Ishikawa (cell line): Measurements from ENCODE around the gene TMOD3.

ENCODE experiments used
- CEBPB ChIP-seq: IDR thresholded peaks from 2 replicates; pipeline ENCODE4 v1.6.1; 2012
- EP300 ChIP-seq: IDR thresholded peaks from 2 replicates; pipeline ENCODE4 v1.6.1; 2012; ENCODE audit warnings: borderline replicate concordance
- FOXM1 ChIP-seq: IDR thresholded peaks from 2 replicates; pipeline ENCODE4 v1.6.1; 2012; ENCODE audit warnings: low read depth, borderline replicate concordance
- NFIC ChIP-seq: IDR thresholded peaks from 2 replicates; pipeline ENCODE4 v1.6.1; 2012
- RAD21 ChIP-seq: IDR thresholded peaks from 2 replicates; pipeline ENCODE4 v1.6.1; 2012; ENCODE audit warnings: low read depth
- REST ChIP-seq: IDR thresholded peaks from 2 replicates; pipeline ENCODE4 v1.6.1; 2012; ENCODE audit warnings: low read depth, mild to moderate bottlenecking
- TAF1 ChIP-seq: IDR thresholded peaks from 2 replicates; pipeline ENCODE4 v1.6.1; 2012; ENCODE audit warnings: low read depth, mild to moderate bottlenecking
- YY1 ChIP-seq: IDR thresholded peaks from 2 replicates; pipeline ENCODE4 v1.6.1; 2012; ENCODE audit warnings: low read depth
- TF ChIP-seq, protein P1 (sequence below): IDR thresholded peaks from 2 replicates; pipeline ENCODE4 v1.6.1; 2012

DNA sequence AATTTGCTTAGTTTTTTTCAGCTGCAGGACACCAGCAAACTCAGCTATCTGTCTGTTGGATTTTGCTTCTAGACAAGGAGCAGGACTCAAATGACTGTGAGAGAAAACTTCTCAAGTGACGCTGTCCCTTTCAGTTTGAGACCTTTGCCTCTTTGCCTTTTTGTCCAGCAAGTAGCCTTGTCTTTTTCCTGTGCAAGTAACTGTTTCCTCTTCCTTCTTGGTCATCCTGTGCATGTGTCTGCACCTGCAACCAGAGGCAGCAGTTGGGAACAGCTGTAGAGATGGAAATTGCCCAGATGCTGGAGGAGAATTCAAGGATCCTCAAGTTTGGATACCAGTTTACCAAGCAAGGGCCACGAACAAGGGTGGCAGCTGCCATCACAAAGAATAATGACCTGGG, 23.3 kb upstream of the TMOD3 start:
- TF ChIP-seq CEBPB (no peak), EP300 (no peak), REST (no peak), NFIC (no peak), RAD21 (no peak), FOXM1 (no peak), YY1 (no peak), TAF1 (no peak)
- TF ChIP-seq, protein P1, sequence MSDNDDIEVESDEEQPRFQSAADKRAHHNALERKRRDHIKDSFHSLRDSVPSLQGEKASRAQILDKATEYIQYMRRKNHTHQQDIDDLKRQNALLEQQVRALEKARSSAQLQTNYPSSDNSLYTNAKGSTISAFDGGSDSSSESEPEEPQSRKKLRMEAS = no peak
